Measurements from ENCODE around the gene TTC9. TPM values are rescaled to one million over a fixed set of nuclear protein-coding genes. Genes with fewer than 3 reads are reported as not detected.
A peak's percentile ranks its signal among the peaks of the same experiment; 100 is the strongest.

The TTC9 gene
- total RNA-seq, 5 donors from 2014 or later (not counting 1 experiment from before 2014, with no cell fraction given), result 14.4 to 23.4 (median 17.8) TPM

- Mint-ChIP-seq H3K27me3 (peaks cover 0 to 4% of the 10 kb centered on the region in 2 donors), H3K27ac (peak within 1 kb of the TSS; percentile 97 to 98), H3K4me1 (peaks cover 29 to 42% (median 31%) of the 10 kb centered on the region in 3 donors), H3K4me3 (peak within 1 kb of the TSS; percentile 99 to 100 (median 99)), H3K36me3 (peaks cover 11% of the 10 kb centered on the region), H3K9me3 (no peaks in the 10 kb centered on the region)
- DNase-seq (peak; percentile 75 to 95 (median 91)), ATAC-seq (replicated peaks in 1 of 4) (peak; percentile 99 to 100 (median 99))
- H3K27ac ChIP-seq (ENCODE audit: low read length), result peak within 1 kb of the TSS; percentile 88
- H3K4me3 ChIP-seq (ENCODE audit: control insufficient read depth in 1 of 2, extremely low read depth in 1 of 2, low read length in 1 of 2), result peak within 1 kb of the TSS; percentile 86 to 91
- peaks cover 3 to 5% of the 10 kb centered on the region in 2 experiments for H3K27me3 ChIP-seq (replicated peaks in 1 of 2; ENCODE audit: control insufficient read depth in 2 of 2, extremely low read depth in 1 of 2, insufficient read depth in 2 of 2, low read length in 1 of 2)
- peaks cover 0 to 15% of the 10 kb centered on the region in 2 donors for H3K36me3 ChIP-seq (ENCODE audit: control insufficient read depth in 2 of 2, extremely low read depth in 1 of 2, insufficient read depth in 1 of 2, low read length in 1 of 2)
- CTCF ChIA-PET, result interaction anchor here (0.6 to 1.9 kb wide), 5 partner anchors 22 to 217 kb away, joined by 3 to 10 read pairs (median 5); no protein-coding TSS in a partner anchor
- peaks cover 14 to 15% of the 10 kb centered on the region in 2 experiments for H3K4me1 ChIP-seq (ENCODE audit: control insufficient read depth in 1 of 2, extremely low read depth in 1 of 2, insufficient read depth in 2 of 2, low read length in 2 of 2)
- POLR2A ChIA-PET, result interaction anchor here (0.6 to 1.2 kb wide), 9 partner anchors 18 to 834 kb away, joined by 3 to 7 read pairs (median 3); partner anchors contain the start of gene COX16 (in 1 of the 2)
- H3K9me3 ChIP-seq, result no peaks in the 10 kb centered on the region
- 0% methylated on average over 23 of the region's 43 CpGs for WGBS (ENCODE audit: insufficient coverage)
Observed at GRCh38 chr14:70600382-70601157, 41.1 kb upstream of the TTC9 start, which contains the start of gene MED6. MED6 (minus strand) TSS chr14:70600655; CDS start chr14:70600637, 18 bp downstream.

GRCh38 chr14:70601162-70601561 is 40.6 kb upstream of the TTC9 start:
- peaks cover 14 to 15% of the 10 kb centered on the region in 2 experiments for H3K4me1 ChIP-seq (ENCODE audit: control insufficient read depth in 1 of 2, extremely low read depth in 1 of 2, insufficient read depth in 2 of 2, low read length in 2 of 2)
- H3K27ac Mint-ChIP-seq, result peak overlapping the region in 1 of 2 donors; percentile 79
- H3K27me3 Mint-ChIP-seq, result peaks cover 3 to 6% of the 10 kb centered on the region in 2 donors
- H3K4me1 Mint-ChIP-seq, result peaks cover 29 to 42% (median 30%) of the 10 kb centered on the region in 3 donors
- POLR2A ChIA-PET, result interaction anchor here in 1 of 2 donors (1.2 kb wide), 1 partner anchor 242 kb away, joined by 4 read pairs; the partner anchor contains the start of gene COX16
- CTCF ChIA-PET, result interaction anchor here (0.8 to 1.9 kb wide), 3 partner anchors 21 to 217 kb away, joined by 3 to 9 read pairs (median 5); no protein-coding TSS in a partner anchor
- no peaks in the 10 kb centered on the region for H3K9me3 ChIP-seq
- no CpG with 5 or more reads among the region's 3 CpGs for WGBS (ENCODE audit: insufficient coverage)
- no peak for ATAC-seq (replicated peaks in 1 of 4)
- peak overlapping the region; percentile 26 for H3K27ac ChIP-seq (ENCODE audit: low read length)
- H3K4me3 Mint-ChIP-seq, result peak overlapping the region; percentile 76 to 100 (median 84)
- H3K36me3 ChIP-seq (ENCODE audit: control insufficient read depth in 2 of 2, extremely low read depth in 1 of 2, insufficient read depth in 1 of 2, low read length in 1 of 2), result peaks cover 0 to 10% of the 10 kb centered on the region in 2 donors
- H3K36me3 Mint-ChIP-seq, result peaks cover 7% of the 10 kb centered on the region
- H3K9me3 Mint-ChIP-seq, result no peaks in the 10 kb centered on the region
- H3K4me3 ChIP-seq (ENCODE audit: control insufficient read depth in 1 of 2, extremely low read depth in 1 of 2, low read length in 1 of 2), result peak overlapping the region in 1 of 2 donors; percentile 91
- H3K27me3 ChIP-seq (replicated peaks in 1 of 2; ENCODE audit: control insufficient read depth in 2 of 2, extremely low read depth in 1 of 2, insufficient read depth in 2 of 2, low read length in 1 of 2), result peaks cover 3 to 5% of the 10 kb centered on the region in 2 experiments
- DNase-seq, result no peak

GRCh38 chr14:70602254-70602653 is 39.5 kb upstream of the TTC9 start:
- H3K36me3 ChIP-seq (ENCODE audit: control insufficient read depth in 2 of 2, extremely low read depth in 1 of 2, insufficient read depth in 1 of 2, low read length in 1 of 2), result peaks cover 0 to 3% of the 10 kb centered on the region in 2 donors
- H3K9me3 Mint-ChIP-seq, result no peaks in the 10 kb centered on the region
- peaks cover 29 to 41% (median 30%) of the 10 kb centered on the region in 3 donors for H3K4me1 Mint-ChIP-seq
- ATAC-seq (replicated peaks in 1 of 4), result no peak
- H3K36me3 Mint-ChIP-seq, result peaks cover 4% of the 10 kb centered on the region
- peaks cover 3 to 5% of the 10 kb centered on the region in 2 experiments for H3K27me3 ChIP-seq (replicated peaks in 1 of 2; ENCODE audit: control insufficient read depth in 2 of 2, extremely low read depth in 1 of 2, insufficient read depth in 2 of 2, low read length in 1 of 2)
- ChIA-PET CTCF (interaction anchor here (1.0 to 1.9 kb wide), 2 partner anchors 20 to 216 kb away, joined by 3 to 5 read pairs; no protein-coding TSS in a partner anchor), POLR2A (interaction anchor here (0.6 to 1.1 kb wide), 3 partner anchors 9 to 207 kb away, joined by 3 to 4 read pairs (median 3); partner anchors contain the start of gene MAP3K9 (in 1 of the 2))
- H3K9me3 ChIP-seq, result no peaks in the 10 kb centered on the region
- WGBS (ENCODE audit: insufficient coverage), result no CpG with 5 or more reads among the region's 2 CpGs
- no peak overlapping the region for H3K4me3 Mint-ChIP-seq
- H3K27me3 Mint-ChIP-seq, result peaks cover 10 to 14% of the 10 kb centered on the region in 2 donors
- no peak overlapping the region for H3K4me3 ChIP-seq (ENCODE audit: control insufficient read depth in 1 of 2, extremely low read depth in 1 of 2, low read length in 1 of 2)
- H3K4me1 ChIP-seq (ENCODE audit: control insufficient read depth in 1 of 2, extremely low read depth in 1 of 2, insufficient read depth in 2 of 2, low read length in 2 of 2), result peaks cover 14 to 15% of the 10 kb centered on the region in 2 experiments
- DNase-seq, result no peak
- H3K27ac Mint-ChIP-seq, result no peak overlapping the region
- H3K27ac ChIP-seq (ENCODE audit: low read length), result no peak overlapping the region

GRCh38 chr14:70611216-70611615 is 30.5 kb upstream of the TTC9 start:
- Histone ChIP-seq H3K9me3 (no peaks in the 10 kb centered on the region), H3K36me3 (ENCODE audit: control insufficient read depth in 2 of 2, extremely low read depth in 1 of 2, insufficient read depth in 1 of 2, low read length in 1 of 2) (no peaks in the 10 kb centered on the region), H3K4me3 (ENCODE audit: control insufficient read depth in 1 of 2, extremely low read depth in 1 of 2, low read length in 1 of 2) (no peak overlapping the region), H3K4me1 (ENCODE audit: control insufficient read depth in 1 of 2, extremely low read depth in 1 of 2, insufficient read depth in 2 of 2, low read length in 2 of 2) (no peaks in the 10 kb centered on the region), H3K27ac (ENCODE audit: low read length) (no peak overlapping the region), H3K27me3 (replicated peaks in 1 of 2; ENCODE audit: control insufficient read depth in 2 of 2, extremely low read depth in 1 of 2, insufficient read depth in 2 of 2, low read length in 1 of 2) (peaks cover 0 to 3% of the 10 kb centered on the region in 2 experiments)
- WGBS (ENCODE audit: insufficient coverage), result 80% methylated on average over 1 of the region's 3 CpGs
- DNase-seq (no peak), ATAC-seq (replicated peaks in 1 of 4) (no peak)
- Mint-ChIP-seq H3K27ac (no peak overlapping the region), H3K27me3 (peaks cover 7 to 9% of the 10 kb centered on the region in 2 donors), H3K36me3 (peaks cover 5% of the 10 kb centered on the region), H3K9me3 (no peaks in the 10 kb centered on the region), H3K4me1 (no peaks in the 10 kb centered on the region), H3K4me3 (no peak overlapping the region)
- CTCF ChIA-PET, result no interaction called here
- POLR2A ChIA-PET, result no interaction called here

- no peaks in the 10 kb centered on the region for H3K4me1 Mint-ChIP-seq
- no peak overlapping the region for H3K4me3 Mint-ChIP-seq
- CTCF ChIA-PET, result no interaction called here
- H3K4me1 ChIP-seq (ENCODE audit: control insufficient read depth in 1 of 2, extremely low read depth in 1 of 2, insufficient read depth in 2 of 2, low read length in 2 of 2), result no peaks in the 10 kb centered on the region
- H3K36me3 Mint-ChIP-seq, result peaks cover 5% of the 10 kb centered on the region
- ATAC-seq (replicated peaks in 1 of 4), result no peak
- no peaks in the 10 kb centered on the region for H3K36me3 ChIP-seq (ENCODE audit: control insufficient read depth in 2 of 2, extremely low read depth in 1 of 2, insufficient read depth in 1 of 2, low read length in 1 of 2)
- peaks cover 0 to 2% of the 10 kb centered on the region in 2 donors for H3K27me3 Mint-ChIP-seq
- no peak overlapping the region for H3K4me3 ChIP-seq (ENCODE audit: control insufficient read depth in 1 of 2, extremely low read depth in 1 of 2, low read length in 1 of 2)
- H3K9me3 ChIP-seq, result no peaks in the 10 kb centered on the region
- H3K9me3 Mint-ChIP-seq, result no peaks in the 10 kb centered on the region
- no CpG with 5 or more reads among the region's 3 CpGs for WGBS (ENCODE audit: insufficient coverage)
- no peaks in the 10 kb centered on the region for H3K27me3 ChIP-seq (replicated peaks in 1 of 2; ENCODE audit: control insufficient read depth in 2 of 2, extremely low read depth in 1 of 2, insufficient read depth in 2 of 2, low read length in 1 of 2)
- POLR2A ChIA-PET, result no interaction called here
- no peak overlapping the region for H3K27ac Mint-ChIP-seq
- DNase-seq, result no peak
- H3K27ac ChIP-seq (ENCODE audit: low read length), result no peak overlapping the region
Observed at GRCh38 chr14:70616646-70617045, 25.1 kb upstream of the TTC9 start.

- Histone ChIP-seq H3K4me1 (ENCODE audit: control insufficient read depth in 1 of 2, extremely low read depth in 1 of 2, insufficient read depth in 2 of 2, low read length in 2 of 2) (no peaks in the 10 kb centered on the region), H3K27me3 (replicated peaks in 1 of 2; ENCODE audit: control insufficient read depth in 2 of 2, extremely low read depth in 1 of 2, insufficient read depth in 2 of 2, low read length in 1 of 2) (no peaks in the 10 kb centered on the region), H3K4me3 (ENCODE audit: control insufficient read depth in 1 of 2, extremely low read depth in 1 of 2, low read length in 1 of 2) (no peak overlapping the region), H3K36me3 (ENCODE audit: control insufficient read depth in 2 of 2, extremely low read depth in 1 of 2, insufficient read depth in 1 of 2, low read length in 1 of 2) (no peaks in the 10 kb centered on the region), H3K27ac (ENCODE audit: low read length) (no peak overlapping the region), H3K9me3 (no peaks in the 10 kb centered on the region)
- ChIA-PET CTCF (interaction anchor here in 1 of 2 donors (0.7 kb wide), 1 partner anchor 282 kb away, joined by 4 read pairs; no protein-coding TSS in a partner anchor), POLR2A (no interaction called here)
- H3K4me1 Mint-ChIP-seq, result peaks cover 0 to 8% (median 2%) of the 10 kb centered on the region in 3 donors
- H3K27ac Mint-ChIP-seq, result no peak overlapping the region
- H3K36me3 Mint-ChIP-seq, result peaks cover 5% of the 10 kb centered on the region
- WGBS (ENCODE audit: insufficient coverage), result no CpG with 5 or more reads among the region's 2 CpGs
- no peak for DNase-seq
- no peaks in the 10 kb centered on the region for H3K9me3 Mint-ChIP-seq
- peaks cover 0 to 7% of the 10 kb centered on the region in 2 donors for H3K27me3 Mint-ChIP-seq
- ATAC-seq (replicated peaks in 1 of 4), result no peak
- no peak overlapping the region for H3K4me3 Mint-ChIP-seq
Observed at GRCh38 chr14:70618314-70618713, 23.4 kb upstream of the TTC9 start.
